Measurements from ENCODE around the gene KLRC3.
"Not testable (repeated sequence)": the region's sequence is repeated elsewhere in the genome, so short reads cannot be mapped to it uniquely, and the experiment has no call there.

GRCh38 chr12:10422159-10422558, 1.8 kb upstream of the KLRC3 start:
- TF ChIP-seq CTCF (IDR thresholded peaks at IDR 0.05); POLR2AphosphoS5 (IDR thresholded peaks at IDR 0.05; ENCODE audit: insufficient read depth in 1 of 2, low read depth in 1 of 2); POLR2A (IDR thresholded peaks at IDR 0.05): not testable (repeated sequence)
